Choroid plexus epithelial cell (primary cell): ENCODE measurements around the gene SYNE2.

ENCODE experiments used
- DNase-seq: peaks from one replicate; pipeline ENCODE4 v3.0.0-alpha.2; 2010; ENCODE audit warnings: low read depth
- H3K4me3 ChIP-seq: 2 replicates; pipeline ENCODE4 v1.5.1; 2011; ENCODE audit warnings: low read depth, mild to moderate bottlenecking, control low read depth, low read length, moderate library complexity
- TF ChIP-seq, protein P1 (sequence below): conservative IDR thresholded peaks from 2 replicates; pipeline ENCODE4 v1.5.1; 2011; ENCODE audit warnings: low read depth, mild to moderate bottlenecking, control low read depth, inconsistent platforms, low read length, moderate library complexity

SYNE2 gene

DNA sequence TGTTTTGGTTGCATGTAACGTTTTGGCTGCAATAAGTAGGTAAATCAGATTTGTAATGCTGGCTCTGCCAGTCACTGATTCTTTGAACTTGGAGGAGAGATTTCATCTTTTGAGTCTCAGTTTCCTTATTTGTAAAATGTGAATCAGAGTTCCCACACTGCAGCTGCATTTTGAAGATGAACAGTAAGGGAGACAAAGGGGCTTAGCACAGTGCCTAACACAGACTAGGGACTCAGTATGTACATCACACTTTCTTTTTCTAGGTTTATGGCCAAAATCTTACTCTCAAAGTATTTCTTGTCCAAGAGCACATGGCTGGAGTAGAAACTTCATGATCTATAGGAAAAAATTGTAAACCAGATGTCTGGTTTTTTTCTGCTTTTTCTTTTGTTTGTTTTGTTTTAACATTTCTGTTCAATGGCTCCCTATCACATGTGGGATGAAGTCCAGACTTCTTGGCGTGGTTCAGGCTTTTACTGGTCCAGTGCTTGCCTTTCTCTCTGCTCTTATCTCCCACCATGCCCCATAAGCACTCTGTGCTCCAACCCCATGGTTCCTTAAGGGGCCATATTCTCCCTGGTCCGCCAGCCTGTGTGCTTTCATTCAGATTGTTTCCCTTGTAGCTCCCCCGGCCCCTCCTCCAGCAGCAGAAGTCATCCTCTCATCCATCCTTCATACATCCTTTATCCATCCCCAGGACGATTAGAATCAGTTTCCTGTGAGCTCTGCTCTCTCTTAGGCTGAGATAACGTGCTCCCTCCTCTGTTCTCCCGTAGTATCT is 58.0 kb downstream of the SYNE2 start:
- TF ChIP-seq, protein P1, sequence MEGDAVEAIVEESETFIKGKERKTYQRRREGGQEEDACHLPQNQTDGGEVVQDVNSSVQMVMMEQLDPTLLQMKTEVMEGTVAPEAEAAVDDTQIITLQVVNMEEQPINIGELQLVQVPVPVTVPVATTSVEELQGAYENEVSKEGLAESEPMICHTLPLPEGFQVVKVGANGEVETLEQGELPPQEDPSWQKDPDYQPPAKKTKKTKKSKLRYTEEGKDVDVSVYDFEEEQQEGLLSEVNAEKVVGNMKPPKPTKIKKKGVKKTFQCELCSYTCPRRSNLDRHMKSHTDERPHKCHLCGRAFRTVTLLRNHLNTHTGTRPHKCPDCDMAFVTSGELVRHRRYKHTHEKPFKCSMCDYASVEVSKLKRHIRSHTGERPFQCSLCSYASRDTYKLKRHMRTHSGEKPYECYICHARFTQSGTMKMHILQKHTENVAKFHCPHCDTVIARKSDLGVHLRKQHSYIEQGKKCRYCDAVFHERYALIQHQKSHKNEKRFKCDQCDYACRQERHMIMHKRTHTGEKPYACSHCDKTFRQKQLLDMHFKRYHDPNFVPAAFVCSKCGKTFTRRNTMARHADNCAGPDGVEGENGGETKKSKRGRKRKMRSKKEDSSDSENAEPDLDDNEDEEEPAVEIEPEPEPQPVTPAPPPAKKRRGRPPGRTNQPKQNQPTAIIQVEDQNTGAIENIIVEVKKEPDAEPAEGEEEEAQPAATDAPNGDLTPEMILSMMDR, result peak; percentile 7
- no peak for DNase-seq
- no peak overlapping the region for H3K4me3 ChIP-seq

DNA sequence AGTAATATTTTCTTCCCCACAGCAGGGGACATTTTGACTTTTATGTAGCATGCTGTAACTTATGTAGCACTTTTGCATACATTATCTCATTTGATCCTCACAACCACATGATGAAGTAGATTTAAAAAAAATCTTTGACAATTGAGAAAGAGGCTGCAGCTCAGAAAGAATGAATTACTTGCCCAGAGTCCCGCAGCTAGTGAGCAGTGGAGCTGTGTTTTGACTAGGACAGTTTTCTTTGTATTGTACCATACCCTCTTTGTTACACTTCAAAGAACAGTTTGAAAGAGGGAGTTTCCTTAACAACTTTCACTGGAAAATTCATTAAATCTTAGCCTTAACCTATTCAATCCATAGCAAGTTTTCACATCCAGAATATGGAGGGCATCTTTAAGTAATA is 58.6 kb downstream of the SYNE2 start:
- TF ChIP-seq, protein P1, result no peak
- no peak overlapping the region for H3K4me3 ChIP-seq
- no peak for DNase-seq

DNA sequence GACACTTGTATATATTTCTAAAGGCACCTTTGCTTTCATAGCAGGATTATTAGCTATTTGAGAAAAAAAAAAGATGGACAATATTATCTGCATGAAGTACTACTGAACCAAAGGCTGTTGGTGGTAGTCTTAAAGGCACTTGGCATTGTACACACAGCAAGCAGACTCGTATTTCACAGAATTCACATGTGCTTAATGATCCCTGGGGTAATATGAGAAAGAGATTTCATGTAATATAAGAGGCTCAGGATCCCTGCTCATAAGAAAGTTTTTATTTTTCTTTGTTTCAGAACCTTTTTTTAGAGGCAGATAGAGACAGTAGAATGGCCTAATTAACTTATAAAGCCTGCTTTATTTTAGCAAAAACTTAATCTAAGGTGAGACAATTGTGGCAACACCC is 59.5 kb downstream of the SYNE2 start:
- no peak overlapping the region for H3K4me3 ChIP-seq
- DNase-seq, result no peak
- TF ChIP-seq, protein P1, result no peak

DNA sequence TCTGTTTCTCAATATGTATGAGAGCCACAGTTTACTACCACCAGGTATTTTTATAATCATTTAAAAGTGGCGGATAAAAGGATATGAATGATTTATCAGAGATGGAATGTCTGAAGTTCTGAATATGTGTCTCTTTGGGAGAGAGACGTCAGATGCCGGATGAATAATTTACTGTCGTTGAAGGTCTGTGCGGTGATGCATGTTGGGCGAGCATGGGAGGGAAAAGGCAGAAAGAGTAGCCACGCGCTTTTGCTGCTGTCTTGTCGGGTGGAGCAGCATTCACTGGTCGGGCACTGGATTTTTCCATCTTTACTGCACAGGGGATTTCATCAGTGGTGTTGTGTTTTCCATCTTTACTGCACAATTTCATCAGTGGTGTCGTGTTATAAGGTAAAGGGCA is 65.6 kb downstream of the SYNE2 start:
- TF ChIP-seq, protein P1, result no peak
- H3K4me3 ChIP-seq, result no peak overlapping the region
- DNase-seq, result no peak

DNA sequence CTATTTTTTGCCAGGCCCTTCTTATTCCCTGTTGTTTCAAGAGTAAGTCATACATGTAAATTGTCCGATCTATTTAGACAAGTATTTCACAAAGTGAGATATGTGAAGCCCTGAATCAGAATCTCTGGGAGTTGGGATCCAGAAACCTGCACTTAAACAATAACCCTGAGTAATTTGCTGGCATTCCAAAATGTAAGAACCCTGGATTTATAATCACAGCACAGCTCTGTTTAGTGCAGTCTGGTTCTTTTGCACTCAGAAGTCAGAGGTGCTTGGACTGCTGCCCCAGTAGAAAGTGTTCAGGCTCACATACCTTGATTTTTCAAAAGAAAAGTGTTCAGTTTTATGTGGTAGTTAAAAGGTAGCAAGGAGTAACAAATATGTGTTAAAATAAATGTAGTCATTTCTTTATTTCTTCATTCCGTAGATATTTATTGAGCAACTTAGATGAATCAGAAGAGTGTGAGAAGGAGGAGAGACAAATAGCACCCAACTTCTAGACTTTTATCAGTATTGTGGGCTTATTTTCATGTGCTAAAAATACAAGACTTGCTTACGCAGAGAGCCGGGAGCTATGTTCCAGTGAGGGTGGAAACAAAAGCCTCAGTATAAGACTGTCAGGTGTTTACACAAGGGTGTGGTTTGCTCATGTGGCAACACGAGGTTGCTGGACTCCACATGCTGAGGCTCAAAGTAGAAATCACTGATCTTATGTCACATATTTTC is 70.1 kb downstream of the SYNE2 start:
- no peak overlapping the region for H3K4me3 ChIP-seq
- peak; percentile 93 for DNase-seq
- TF ChIP-seq, protein P1, result no peak

DNA sequence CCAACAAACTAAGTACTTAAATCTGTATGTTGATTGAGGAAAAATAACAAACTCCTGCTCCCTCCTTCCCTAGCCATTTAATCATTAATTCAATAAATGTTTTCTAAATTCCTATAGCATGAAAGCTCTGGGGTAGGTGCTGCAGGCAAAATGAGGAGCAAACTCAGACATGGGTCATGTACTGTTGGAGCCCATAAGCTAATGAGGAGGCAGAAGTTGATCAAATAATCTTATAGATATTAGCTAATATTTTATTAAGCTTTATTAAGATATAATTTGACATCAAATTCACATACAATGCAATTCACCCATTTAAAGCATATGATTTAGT is 70.6 kb downstream of the SYNE2 start:
- no peak overlapping the region for H3K4me3 ChIP-seq
- DNase-seq, result no peak
- TF ChIP-seq, protein P1, result no peak

DNA sequence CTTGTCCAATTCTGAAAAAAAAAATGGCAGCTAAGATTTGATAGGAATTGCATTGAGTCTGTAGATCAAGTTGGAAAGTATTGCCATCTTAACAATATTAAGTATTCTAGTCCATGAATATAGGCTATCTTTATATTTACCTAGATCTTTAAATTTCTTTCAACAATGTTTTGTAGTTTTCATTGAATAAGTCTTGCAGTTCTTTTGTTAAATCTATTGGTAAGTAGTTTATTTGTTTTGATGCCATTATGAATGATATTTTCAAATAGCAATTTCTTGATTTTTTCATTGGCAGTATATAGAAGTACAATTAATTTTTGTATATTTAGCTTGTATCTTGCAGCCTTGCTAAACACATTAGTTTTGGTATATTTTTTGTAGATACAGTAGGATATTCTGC is 71.6 kb downstream of the SYNE2 start:
- H3K4me3 ChIP-seq, result no peak overlapping the region
- TF ChIP-seq, protein P1, result no peak
- no peak for DNase-seq
